GM20000 (cell line): Measurements from ENCODE around the gene PSENEN.
"Not testable (repeated sequence)": the region's sequence is repeated elsewhere in the genome, so short reads cannot be mapped to it uniquely, and the experiment has no call there.

ENCODE experiments used
- DNase-seq: peaks from one replicate; pipeline ENCODE4 v3.0.0; 2012; ENCODE audit warnings: low spot score
- TF ChIP-seq, protein P1 (sequence below): IDR thresholded peaks from 2 replicates; pipeline ENCODE4 v1.5.1; 2012; ENCODE audit warnings: mild to moderate bottlenecking, control low read depth; ENCODE audit errors: extremely low read depth, missing control alignments

The PSENEN gene

DNA sequence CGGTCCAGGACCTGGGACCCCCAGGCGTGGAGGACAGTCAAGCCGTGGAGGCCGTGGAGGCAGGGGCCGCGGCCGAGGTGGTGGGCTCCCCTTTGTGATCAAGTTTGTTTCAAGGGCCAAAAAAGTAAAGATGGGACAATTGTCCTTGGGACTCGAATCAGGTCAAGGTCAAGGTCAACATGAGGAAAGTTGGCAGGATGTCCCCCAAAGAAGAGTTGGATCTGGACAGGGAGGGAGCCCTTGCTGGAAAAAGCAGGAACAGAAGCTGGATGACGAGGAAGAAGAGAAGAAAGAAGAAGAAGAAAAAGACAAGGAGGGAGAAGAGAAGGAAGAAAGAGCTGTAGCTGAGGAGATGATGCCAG, 25.3 kb upstream of the PSENEN start:
- DNase-seq: no peak
- TF ChIP-seq, protein P1, sequence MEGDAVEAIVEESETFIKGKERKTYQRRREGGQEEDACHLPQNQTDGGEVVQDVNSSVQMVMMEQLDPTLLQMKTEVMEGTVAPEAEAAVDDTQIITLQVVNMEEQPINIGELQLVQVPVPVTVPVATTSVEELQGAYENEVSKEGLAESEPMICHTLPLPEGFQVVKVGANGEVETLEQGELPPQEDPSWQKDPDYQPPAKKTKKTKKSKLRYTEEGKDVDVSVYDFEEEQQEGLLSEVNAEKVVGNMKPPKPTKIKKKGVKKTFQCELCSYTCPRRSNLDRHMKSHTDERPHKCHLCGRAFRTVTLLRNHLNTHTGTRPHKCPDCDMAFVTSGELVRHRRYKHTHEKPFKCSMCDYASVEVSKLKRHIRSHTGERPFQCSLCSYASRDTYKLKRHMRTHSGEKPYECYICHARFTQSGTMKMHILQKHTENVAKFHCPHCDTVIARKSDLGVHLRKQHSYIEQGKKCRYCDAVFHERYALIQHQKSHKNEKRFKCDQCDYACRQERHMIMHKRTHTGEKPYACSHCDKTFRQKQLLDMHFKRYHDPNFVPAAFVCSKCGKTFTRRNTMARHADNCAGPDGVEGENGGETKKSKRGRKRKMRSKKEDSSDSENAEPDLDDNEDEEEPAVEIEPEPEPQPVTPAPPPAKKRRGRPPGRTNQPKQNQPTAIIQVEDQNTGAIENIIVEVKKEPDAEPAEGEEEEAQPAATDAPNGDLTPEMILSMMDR: no peak

- TF ChIP-seq, protein P1: no peak
- DNase-seq: no peak
Measured at GRCh38 chr19:35720648-35721047, 24.8 kb upstream of the PSENEN start.

GRCh38 chr19:35721374-35721773, 24.1 kb upstream of the PSENEN start:
- TF ChIP-seq, protein P1: no peak
- DNase-seq: no peak

- TF ChIP-seq, protein P1: no peak
- DNase-seq: no peak
Measured at GRCh38 chr19:35722461-35722860, 23.0 kb upstream of the PSENEN start.

DNA sequence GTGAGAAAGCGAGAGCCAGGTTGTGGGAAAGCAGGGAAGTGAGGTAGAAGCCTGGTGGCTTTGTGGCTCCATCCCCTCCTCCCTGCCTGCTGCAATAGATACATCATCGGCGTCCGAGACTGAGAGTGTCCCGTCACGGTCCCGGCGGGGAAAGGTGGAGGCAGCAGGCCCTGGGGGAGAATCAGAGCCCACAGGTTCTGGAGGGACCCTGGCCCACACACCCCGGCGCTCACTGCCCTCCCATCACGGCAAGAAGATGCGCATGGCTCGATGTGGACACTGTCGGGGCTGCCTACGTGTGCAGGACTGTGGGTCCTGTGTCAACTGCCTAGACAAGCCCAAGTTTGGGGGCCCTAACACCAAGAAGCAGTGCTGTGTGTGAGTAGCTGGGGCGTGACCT, 22.6 kb upstream of the PSENEN start:
- TF ChIP-seq, protein P1: no peak
- DNase-seq: no peak

DNA sequence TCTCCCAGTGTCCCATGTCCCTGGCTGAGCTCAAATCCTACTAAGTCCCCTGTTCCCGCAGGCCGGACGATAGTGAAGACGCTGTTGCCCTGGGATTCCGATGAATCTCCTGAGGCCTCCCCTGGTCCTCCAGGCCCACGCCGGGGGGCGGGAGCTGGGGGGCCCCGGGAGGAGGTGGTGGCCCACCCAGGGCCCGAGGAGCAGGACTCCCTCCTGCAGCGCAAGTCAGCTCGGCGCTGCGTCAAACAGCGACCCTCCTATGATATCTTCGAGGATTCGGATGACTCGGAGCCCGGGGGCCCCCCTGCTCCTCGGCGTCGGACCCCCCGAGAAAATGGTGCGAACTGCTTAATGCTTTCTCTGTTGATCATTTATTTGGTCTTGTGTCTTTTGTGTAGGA, 21.8 kb upstream of the PSENEN start:
- TF ChIP-seq, protein P1: no peak
- no peak for DNase-seq

- not testable (repeated sequence) for DNase-seq
Measured at GRCh38 chr19:35724132-35724531, 21.3 kb upstream of the PSENEN start.

DNA sequence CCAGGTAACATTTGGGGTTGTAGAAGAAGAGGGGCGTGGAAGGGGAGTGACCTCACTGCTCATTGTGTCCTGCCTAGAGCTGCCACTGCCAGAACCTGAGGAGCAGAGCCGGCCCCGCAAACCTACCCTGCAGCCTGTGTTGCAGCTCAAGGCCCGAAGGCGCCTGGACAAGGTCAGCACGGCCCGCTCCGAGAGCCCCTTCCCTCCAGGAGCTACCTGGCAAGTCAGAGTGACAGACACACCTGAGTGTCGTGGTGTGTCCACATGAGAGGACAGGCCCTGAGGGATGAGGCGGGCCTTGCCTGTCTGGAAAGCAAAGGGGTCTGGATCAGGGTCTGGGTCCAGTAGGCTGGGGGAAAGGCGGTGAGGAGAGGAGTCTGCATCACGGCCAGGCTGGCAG, 20.9 kb upstream of the PSENEN start:
- DNase-seq: no peak
- TF ChIP-seq, protein P1: no peak
